Measurements from ENCODE around the gene DHDH.

The DHDH gene

GRCh38 chr19:48993175-48994034 lies 59.9 kb downstream of the DHDH start, which contains the start of the genes GYS1 and RUVBL2:
Gene GYS1, minus strand, starts transcription at chr19:48993309. Its CDS starts 197 bp downstream, at chr19:48993112.
Gene RUVBL2, plus strand, starts transcription at chr19:48993887. Its CDS starts 25 bp downstream, at chr19:48993912.
- peak; percentile 100 for DNase-seq

GRCh38 chr19:48994035-48994386 lies 60.5 kb downstream of the DHDH start:
- no peak for DNase-seq
